Peyer's patch (tissue), 4 donors: ENCODE measurements around the gene SPAG6.
"Not testable (repeated sequence)": the region's sequence is repeated elsewhere in the genome, so short reads cannot be mapped to it uniquely, and the experiment has no call there.

Source experiments
- CTCF ChIP-seq, 6 experiments: fragments of 450-650 bp in 4 of 6; fragments of 200-600 bp in 2 of 6; sonication (generic) in 1 of 6; IDR thresholded peaks; one replicate each; pipeline ENCODE4 v1.5.1; 2017 to 2019; ENCODE audit warnings: antibody characterized with exemption in 6 of 6, mild to moderate bottlenecking in 3 of 6, moderate library complexity in 1 of 6
- POLR2A ChIP-seq, 2 donors: fragments of 450-650 bp; IDR thresholded peaks; one replicate each; pipeline ENCODE4 v1.5.1; 2017; ENCODE audit warnings: antibody characterized with exemption in 2 of 2, mild to moderate bottlenecking in 2 of 2, moderate library complexity in 2 of 2

GRCh38 chr10:22406916-22407315 is 61.6 kb downstream of the SPAG6 start:
- not testable (repeated sequence) for TF ChIP-seq CTCF, POLR2A (IDR thresholded peaks at IDR 0.05)
